SK-N-SH treated with all-trans-retinoic acid at 6 μM for 48 hours (cell line): ENCODE results near the gene BCAS4.

Source experiments
- ATAC-seq: fragments of 200-7000 bp; cut with Tn5 transposase; 3 replicates; pipeline ENCODE4 v1.9.1; 2020; ENCODE audit warnings: mild to moderate bottlenecking, moderate library complexity
- ARNTL ChIP-seq: fragments of 450-650 bp; formaldehyde crosslinking; IDR thresholded peaks from 2 replicates; pipeline ENCODE4 v1.5.0; 2020; ENCODE audit warnings: low read depth, mild to moderate bottlenecking, moderate library complexity, borderline replicate concordance
- BACH2 ChIP-seq: fragments of 250-450 bp; sonication (Bioruptor Pico); IDR thresholded peaks from 2 replicates; pipeline ENCODE4 v1.9.0; 2021; ENCODE audit warnings: mild to moderate bottlenecking, borderline replicate concordance
- CSDC2 ChIP-seq: fragments of 250-450 bp; sonication (Bioruptor Pico); IDR thresholded peaks from 2 replicates; pipeline ENCODE4 v1.5.0; 2020; ENCODE audit warnings: mild to moderate bottlenecking, moderate library complexity
- ESRRG ChIP-seq: fragments of 250-450 bp; sonication (Bioruptor Pico); IDR thresholded peaks from 2 replicates; pipeline ENCODE4 v1.6.1; 2021; ENCODE audit warnings: mild to moderate bottlenecking
- GLIS3 ChIP-seq: fragments of 250-450 bp; sonication (Bioruptor Pico); IDR thresholded peaks from 2 replicates; pipeline ENCODE4 v1.5.0; 2020; ENCODE audit warnings: mild to moderate bottlenecking, moderate library complexity
- ISL1 ChIP-seq: fragments of 250-450 bp; sonication (Bioruptor Pico); IDR thresholded peaks from 2 replicates; pipeline ENCODE4 v2.1.2; 2022; ENCODE audit warnings: mild to moderate bottlenecking, moderate library complexity
- RARB ChIP-seq: fragments of 250-450 bp; sonication (Bioruptor Pico); IDR thresholded peaks from 2 replicates; pipeline ENCODE4 v1.8.0; 2021; ENCODE audit warnings: mild to moderate bottlenecking, moderate library complexity
- TOX ChIP-seq: fragments of 250-450 bp; sonication (Bioruptor Pico); IDR thresholded peaks from 2 replicates; pipeline ENCODE4 v1.8.0; 2021; ENCODE audit warnings: mild to moderate bottlenecking, moderate library complexity, borderline replicate concordance
- ZFP30 ChIP-seq: fragments of 450-650 bp; formaldehyde crosslinking; IDR thresholded peaks from 2 replicates; pipeline ENCODE4 v1.5.0; 2022; ENCODE audit warnings: mild to moderate bottlenecking, moderate library complexity
- ZNF565 ChIP-seq: fragments of 450-650 bp; formaldehyde crosslinking; conservative IDR thresholded peaks from 2 replicates; pipeline ENCODE4 v1.5.0; 2020; ENCODE audit warnings: low read depth, mild to moderate bottlenecking, moderate library complexity
- ZNF70 ChIP-seq: fragments of 450-650 bp; formaldehyde crosslinking; IDR thresholded peaks from 2 replicates; pipeline ENCODE4 v1.5.0; 2020; ENCODE audit warnings: mild to moderate bottlenecking, moderate library complexity
- ZNF8 ChIP-seq: fragments of 450-650 bp; formaldehyde crosslinking; IDR thresholded peaks from 2 replicates; pipeline ENCODE4 v1.5.0; 2020; ENCODE audit warnings: mild to moderate bottlenecking, moderate library complexity
- TF ChIP-seq, protein P1 (sequence below): fragments of 250-450 bp; sonication (Bioruptor Pico); IDR thresholded peaks from 2 replicates; pipeline ENCODE4 v1.5.1; 2021; ENCODE audit warnings: mild to moderate bottlenecking, moderate library complexity
- TF ChIP-seq, protein P2 (sequence below): fragments of 250-450 bp; sonication (Bioruptor Pico); IDR thresholded peaks from 2 replicates; pipeline ENCODE4 v1.5.0; 2020; ENCODE audit warnings: mild to moderate bottlenecking, moderate library complexity
- TF ChIP-seq, protein P3 (sequence below): fragments of 250-450 bp; sonication (Bioruptor Pico); IDR thresholded peaks from 2 replicates; pipeline ENCODE4 v1.8.0; 2020; ENCODE audit warnings: mild to moderate bottlenecking, moderate library complexity, borderline replicate concordance
- TF ChIP-seq, protein P4 (sequence below): fragments of 250-450 bp; sonication (Bioruptor Pico); IDR thresholded peaks from 2 replicates; pipeline ENCODE4 v1.5.1; 2020; ENCODE audit warnings: low read depth, mild to moderate bottlenecking, moderate library complexity

BCAS4 gene

DNA sequence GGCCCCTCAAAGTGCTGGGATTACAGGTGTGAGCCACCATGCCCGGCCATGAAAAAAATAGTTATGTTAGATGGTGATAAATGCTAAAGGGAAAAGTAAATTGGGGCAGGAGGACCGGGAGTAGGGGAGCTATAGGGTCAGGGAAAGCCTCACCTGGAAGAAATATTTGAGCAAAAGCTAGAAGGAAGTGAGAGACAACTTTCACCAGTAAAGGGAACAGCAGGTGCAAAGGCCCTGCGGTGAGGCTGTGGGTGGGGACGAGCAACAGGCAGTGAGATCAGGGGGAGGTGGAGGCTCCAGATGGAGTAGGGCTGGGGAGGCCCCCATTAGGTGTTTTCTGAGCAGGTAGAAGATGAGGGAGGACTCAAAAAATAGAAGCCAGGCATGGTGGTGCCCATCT is 16.0 kb downstream of the BCAS4 start:
- no peak for ATAC-seq
- TF ChIP-seq, protein P1, sequence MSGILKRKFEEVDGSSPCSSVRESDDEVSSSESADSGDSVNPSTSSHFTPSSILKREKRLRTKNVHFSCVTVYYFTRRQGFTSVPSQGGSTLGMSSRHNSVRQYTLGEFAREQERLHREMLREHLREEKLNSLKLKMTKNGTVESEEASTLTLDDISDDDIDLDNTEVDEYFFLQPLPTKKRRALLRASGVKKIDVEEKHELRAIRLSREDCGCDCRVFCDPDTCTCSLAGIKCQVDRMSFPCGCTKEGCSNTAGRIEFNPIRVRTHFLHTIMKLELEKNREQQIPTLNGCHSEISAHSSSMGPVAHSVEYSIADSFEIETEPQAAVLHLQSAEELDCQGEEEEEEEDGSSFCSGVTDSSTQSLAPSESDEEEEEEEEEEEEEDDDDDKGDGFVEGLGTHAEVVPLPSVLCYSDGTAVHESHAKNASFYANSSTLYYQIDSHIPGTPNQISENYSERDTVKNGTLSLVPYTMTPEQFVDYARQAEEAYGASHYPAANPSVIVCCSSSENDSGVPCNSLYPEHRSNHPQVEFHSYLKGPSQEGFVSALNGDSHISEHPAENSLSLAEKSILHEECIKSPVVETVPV (CRISPR knock-in tag), result no peak
- no peak for TF ChIP-seq BACH2 (CRISPR knock-in tag)
- TF ChIP-seq GLIS3 (CRISPR knock-in tag), result no peak
- TF ChIP-seq, protein P2, sequence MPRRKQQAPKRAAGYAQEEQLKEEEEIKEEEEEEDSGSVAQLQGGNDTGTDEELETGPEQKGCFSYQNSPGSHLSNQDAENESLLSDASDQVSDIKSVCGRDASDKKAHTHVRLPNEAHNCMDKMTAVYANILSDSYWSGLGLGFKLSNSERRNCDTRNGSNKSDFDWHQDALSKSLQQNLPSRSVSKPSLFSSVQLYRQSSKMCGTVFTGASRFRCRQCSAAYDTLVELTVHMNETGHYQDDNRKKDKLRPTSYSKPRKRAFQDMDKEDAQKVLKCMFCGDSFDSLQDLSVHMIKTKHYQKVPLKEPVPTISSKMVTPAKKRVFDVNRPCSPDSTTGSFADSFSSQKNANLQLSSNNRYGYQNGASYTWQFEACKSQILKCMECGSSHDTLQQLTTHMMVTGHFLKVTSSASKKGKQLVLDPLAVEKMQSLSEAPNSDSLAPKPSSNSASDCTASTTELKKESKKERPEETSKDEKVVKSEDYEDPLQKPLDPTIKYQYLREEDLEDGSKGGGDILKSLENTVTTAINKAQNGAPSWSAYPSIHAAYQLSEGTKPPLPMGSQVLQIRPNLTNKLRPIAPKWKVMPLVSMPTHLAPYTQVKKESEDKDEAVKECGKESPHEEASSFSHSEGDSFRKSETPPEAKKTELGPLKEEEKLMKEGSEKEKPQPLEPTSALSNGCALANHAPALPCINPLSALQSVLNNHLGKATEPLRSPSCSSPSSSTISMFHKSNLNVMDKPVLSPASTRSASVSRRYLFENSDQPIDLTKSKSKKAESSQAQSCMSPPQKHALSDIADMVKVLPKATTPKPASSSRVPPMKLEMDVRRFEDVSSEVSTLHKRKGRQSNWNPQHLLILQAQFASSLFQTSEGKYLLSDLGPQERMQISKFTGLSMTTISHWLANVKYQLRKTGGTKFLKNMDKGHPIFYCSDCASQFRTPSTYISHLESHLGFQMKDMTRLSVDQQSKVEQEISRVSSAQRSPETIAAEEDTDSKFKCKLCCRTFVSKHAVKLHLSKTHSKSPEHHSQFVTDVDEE, result no peak
- TF ChIP-seq ESRRG (CRISPR knock-in tag), result no peak
- no peak for TF ChIP-seq ZNF8 (CRISPR knock-in tag)
- TF ChIP-seq, protein P3, sequence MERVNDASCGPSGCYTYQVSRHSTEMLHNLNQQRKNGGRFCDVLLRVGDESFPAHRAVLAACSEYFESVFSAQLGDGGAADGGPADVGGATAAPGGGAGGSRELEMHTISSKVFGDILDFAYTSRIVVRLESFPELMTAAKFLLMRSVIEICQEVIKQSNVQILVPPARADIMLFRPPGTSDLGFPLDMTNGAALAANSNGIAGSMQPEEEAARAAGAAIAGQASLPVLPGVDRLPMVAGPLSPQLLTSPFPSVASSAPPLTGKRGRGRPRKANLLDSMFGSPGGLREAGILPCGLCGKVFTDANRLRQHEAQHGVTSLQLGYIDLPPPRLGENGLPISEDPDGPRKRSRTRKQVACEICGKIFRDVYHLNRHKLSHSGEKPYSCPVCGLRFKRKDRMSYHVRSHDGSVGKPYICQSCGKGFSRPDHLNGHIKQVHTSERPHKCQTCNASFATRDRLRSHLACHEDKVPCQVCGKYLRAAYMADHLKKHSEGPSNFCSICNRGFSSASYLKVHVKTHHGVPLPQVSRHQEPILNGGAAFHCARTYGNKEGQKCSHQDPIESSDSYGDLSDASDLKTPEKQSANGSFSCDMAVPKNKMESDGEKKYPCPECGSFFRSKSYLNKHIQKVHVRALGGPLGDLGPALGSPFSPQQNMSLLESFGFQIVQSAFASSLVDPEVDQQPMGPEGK, result no peak
- TF ChIP-seq ZNF70 (CRISPR knock-in tag), result no peak
- no peak for TF ChIP-seq CSDC2 (CRISPR knock-in tag)
- no peak for TF ChIP-seq TOX
- TF ChIP-seq, all 23 proteins: peak for 0

DNA sequence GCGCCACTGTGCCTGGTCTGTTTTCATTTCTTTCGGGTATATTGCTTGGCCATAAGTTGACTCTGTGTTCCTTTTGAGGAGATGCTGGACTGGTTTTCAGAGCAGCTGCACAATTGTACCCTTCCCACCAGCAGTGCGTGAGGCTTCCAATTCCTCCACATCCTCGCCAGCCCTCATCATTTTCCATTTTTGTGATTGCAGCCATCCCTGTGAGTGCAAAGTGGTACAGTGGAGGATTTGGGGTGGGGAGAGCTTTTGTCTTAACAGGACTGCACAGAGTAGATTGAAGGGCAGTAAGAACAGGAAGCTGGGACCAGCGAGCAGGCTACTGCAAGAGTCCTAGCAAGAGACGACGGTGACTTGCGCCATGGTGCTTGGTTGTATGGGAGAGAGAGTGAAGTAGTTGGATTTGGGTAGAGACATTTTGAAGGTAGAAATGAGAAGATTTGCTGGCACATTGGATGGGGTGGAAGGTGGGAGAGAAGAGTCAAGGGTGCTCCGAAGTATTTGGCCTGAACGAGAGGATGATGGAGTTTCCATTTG is 18.3 kb downstream of the BCAS4 start:
- ATAC-seq, result no peak
- no peak for TF ChIP-seq ZNF8 (CRISPR knock-in tag)
- TF ChIP-seq, protein P1 (CRISPR knock-in tag), result no peak
- no peak for TF ChIP-seq TOX

DNA sequence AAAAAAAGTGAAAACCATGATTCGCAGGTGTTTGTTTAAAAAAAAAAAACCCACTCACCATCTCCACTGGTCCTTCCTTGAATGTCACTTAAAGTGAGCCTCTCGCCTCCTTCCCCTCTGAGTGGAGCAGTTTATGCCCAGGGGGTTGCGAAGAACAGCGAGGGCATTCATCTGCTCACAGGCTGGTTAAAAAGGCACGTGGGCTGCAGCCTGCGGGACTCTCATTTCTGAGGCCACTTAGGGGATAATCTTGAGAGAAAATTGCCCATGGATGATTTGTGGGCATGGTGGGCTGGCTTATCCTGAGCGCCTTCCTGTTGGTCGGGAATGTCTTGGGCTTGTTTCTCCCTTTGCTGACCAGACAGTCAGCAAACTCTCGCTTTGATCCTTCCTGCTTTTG is 18.9 kb downstream of the BCAS4 start:
- TF ChIP-seq ZNF565 (no peak), ZFP30 (no peak), ISL1 (CRISPR knock-in tag) (no peak), RARB (CRISPR knock-in tag) (no peak), ARNTL (no peak)
- ATAC-seq, result no peak

DNA sequence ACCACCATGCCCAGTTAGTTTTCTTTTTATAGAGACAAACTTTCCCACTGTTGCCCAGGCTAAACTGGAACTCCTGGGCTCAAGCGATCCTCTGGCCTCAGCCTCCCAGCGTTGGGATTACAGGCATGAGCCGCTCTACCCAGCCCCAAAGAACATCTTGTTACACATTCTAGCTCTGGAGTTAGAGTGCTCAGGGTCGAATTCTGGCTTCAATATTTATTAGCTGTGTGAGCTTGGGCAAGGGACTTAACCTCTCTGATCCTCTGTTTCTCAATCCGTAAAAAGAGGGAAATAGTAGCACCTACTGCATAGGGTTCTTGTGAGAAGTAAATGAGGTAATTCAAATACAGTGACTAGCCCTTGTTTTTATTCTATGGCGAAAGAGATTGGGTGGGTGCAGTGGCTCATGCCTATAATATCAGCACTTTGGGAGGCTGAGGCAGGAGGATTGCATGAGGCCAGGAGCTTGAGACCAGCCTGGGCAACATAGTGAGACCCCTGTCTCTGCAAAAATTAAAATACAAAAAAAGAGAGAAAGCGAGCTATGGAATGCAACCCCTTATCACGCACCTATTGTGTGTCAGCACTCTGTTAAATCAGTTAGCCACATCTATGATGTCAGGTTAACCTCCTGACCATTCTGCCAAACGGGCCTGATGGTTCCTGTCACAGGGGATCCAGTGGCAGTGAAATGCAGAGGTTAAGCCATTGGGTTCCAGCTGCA is 19.7 kb downstream of the BCAS4 start:
- ATAC-seq, result no peak
- TF ChIP-seq, protein P4, sequence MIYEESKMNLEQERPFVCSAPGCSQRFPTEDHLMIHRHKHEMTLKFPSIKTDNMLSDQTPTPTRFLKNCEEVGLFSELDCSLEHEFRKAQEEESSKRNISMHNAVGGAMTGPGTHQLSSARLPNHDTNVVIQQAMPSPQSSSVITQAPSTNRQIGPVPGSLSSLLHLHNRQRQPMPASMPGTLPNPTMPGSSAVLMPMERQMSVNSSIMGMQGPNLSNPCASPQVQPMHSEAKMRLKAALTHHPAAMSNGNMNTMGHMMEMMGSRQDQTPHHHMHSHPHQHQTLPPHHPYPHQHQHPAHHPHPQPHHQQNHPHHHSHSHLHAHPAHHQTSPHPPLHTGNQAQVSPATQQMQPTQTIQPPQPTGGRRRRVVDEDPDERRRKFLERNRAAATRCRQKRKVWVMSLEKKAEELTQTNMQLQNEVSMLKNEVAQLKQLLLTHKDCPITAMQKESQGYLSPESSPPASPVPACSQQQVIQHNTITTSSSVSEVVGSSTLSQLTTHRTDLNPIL, result no peak
- no peak for TF ChIP-seq ZNF8 (CRISPR knock-in tag)
